ENCODE results near the gene DUSP23. TPM values are rescaled to one million over a fixed set of nuclear protein-coding genes. Genes with fewer than 3 reads are reported as not detected.

DUSP23 gene
- total RNA-seq, 1 donor from 2014 or later, result 33.0 TPM

DNA sequence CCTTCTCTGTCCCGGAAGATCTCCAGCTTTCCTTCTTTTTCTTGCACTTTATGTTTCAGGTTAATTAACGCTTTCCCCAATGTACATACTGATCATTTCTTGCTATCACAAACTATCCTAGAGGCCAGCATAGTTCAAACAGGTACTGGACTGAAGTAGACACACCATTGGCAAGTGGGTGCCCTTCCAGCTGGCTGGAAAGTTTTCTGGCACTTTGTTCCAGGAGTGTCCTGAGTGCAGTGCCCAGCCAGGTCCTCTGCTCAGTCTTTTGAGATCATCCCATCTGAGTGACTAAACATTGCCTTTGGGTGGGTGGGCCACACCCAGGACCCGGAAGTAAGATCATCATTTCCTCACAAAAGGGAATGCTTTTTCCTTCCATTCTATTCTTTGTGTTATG, 15.0 kb upstream of the DUSP23 start:
- intact Hi-C loops (cut with micrococcal nuclease), result no loop called here
- H3K36me3 Mint-ChIP-seq (ENCODE audit: low read depth), result no peaks in the 10 kb centered on the region

GRCh38 chr1:159771127-159771895, 9.5 kb upstream of the DUSP23 start:
- H3K27me3 Mint-ChIP-seq, result peaks cover 14% of the 10 kb centered on the region
- no peak overlapping the region for H3K27ac Mint-ChIP-seq
- no peak overlapping the region for H3K4me3 Mint-ChIP-seq
- no peaks in the 10 kb centered on the region for H3K9me3 Mint-ChIP-seq
- H3K4me1 Mint-ChIP-seq, result no peaks in the 10 kb centered on the region
- H3K36me3 Mint-ChIP-seq (ENCODE audit: low read depth), result no peaks in the 10 kb centered on the region
- DNase-seq, result no peak
- intact Hi-C loops (cut with micrococcal nuclease), result no loop called here

More for the DNA sequence above, 15.0 kb upstream of the DUSP23 start:
- H3K9me3 Mint-ChIP-seq, result no peaks in the 10 kb centered on the region
- DNase-seq, result no peak
- H3K4me1 Mint-ChIP-seq, result no peaks in the 10 kb centered on the region
- peaks cover 1% of the 10 kb centered on the region for H3K27me3 Mint-ChIP-seq
- no peak overlapping the region for H3K4me3 Mint-ChIP-seq
- H3K27ac Mint-ChIP-seq, result no peak overlapping the region

DNA sequence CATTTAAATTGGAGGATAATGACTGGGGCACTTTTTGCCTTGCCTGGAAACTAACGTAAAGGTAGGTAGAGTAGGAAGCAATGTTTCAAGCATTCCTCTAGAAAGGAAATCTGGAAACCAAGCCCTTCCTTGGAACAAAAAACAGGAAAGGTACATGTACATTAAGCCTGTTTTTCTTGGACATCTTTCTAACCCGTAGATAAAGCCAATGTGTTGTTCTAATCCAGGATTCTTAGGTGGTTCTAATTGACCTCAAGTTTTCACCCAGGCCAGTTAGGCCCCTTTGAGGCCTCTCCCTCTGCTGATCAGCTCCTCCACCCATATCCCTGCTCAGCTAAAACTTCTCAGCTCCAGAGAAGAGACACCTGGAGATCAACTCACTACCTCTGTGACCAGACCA, 6.3 kb upstream of the DUSP23 start:
- no peaks in the 10 kb centered on the region for H3K9me3 Mint-ChIP-seq
- intact Hi-C loops (cut with micrococcal nuclease), result no loop called here
- no peak overlapping the region for H3K27ac Mint-ChIP-seq

GRCh38 chr1:159775716-159776115, 5.0 kb upstream of the DUSP23 start:
- Mint-ChIP-seq H3K4me3 (no peak overlapping the region), H3K36me3 (ENCODE audit: low read depth) (no peaks in the 10 kb centered on the region), H3K9me3 (no peaks in the 10 kb centered on the region), H3K27ac (no peak overlapping the region), H3K4me1 (peaks cover 4% of the 10 kb centered on the region), H3K27me3 (peaks cover 33% of the 10 kb centered on the region)
- DNase-seq, result no peak
- intact Hi-C loops (cut with micrococcal nuclease), result no loop called here

More for the DNA sequence above, 6.3 kb upstream of the DUSP23 start:
- H3K4me3 Mint-ChIP-seq, result no peak overlapping the region
- H3K4me1 Mint-ChIP-seq, result peaks cover 2% of the 10 kb centered on the region
- peaks cover 32% of the 10 kb centered on the region for H3K27me3 Mint-ChIP-seq
- H3K36me3 Mint-ChIP-seq (ENCODE audit: low read depth), result no peaks in the 10 kb centered on the region
- DNase-seq, result no peak

- Mint-ChIP-seq H3K36me3 (ENCODE audit: low read depth) (no peaks in the 10 kb centered on the region), H3K27ac (no peak overlapping the region), H3K27me3 (peaks cover 24% of the 10 kb centered on the region), H3K4me1 (peaks cover 7% of the 10 kb centered on the region), H3K9me3 (no peaks in the 10 kb centered on the region), H3K4me3 (no peak overlapping the region)
- intact Hi-C loops (cut with micrococcal nuclease), result no loop called here
- DNase-seq, result no peak
These were observed 2.5 kb upstream of the DUSP23 start for GRCh38 chr1:159778266-159778665.

GRCh38 chr1:159779403-159779851, 1.3 kb upstream of the DUSP23 start:
- H3K27ac Mint-ChIP-seq, result peak overlapping the region; percentile 17
- DNase-seq, result no peak
- no peaks in the 10 kb centered on the region for H3K36me3 Mint-ChIP-seq (ENCODE audit: low read depth)
- peaks cover 24% of the 10 kb centered on the region for H3K27me3 Mint-ChIP-seq
- H3K9me3 Mint-ChIP-seq, result no peaks in the 10 kb centered on the region
- H3K4me1 Mint-ChIP-seq, result peaks cover 7% of the 10 kb centered on the region
- H3K4me3 Mint-ChIP-seq, result peak overlapping the region; percentile 39
- intact Hi-C loops (cut with micrococcal nuclease), result no loop called here

- peak overlapping the region; percentile 80 for H3K4me3 Mint-ChIP-seq
- DNase-seq, result no peak
- no peaks in the 10 kb centered on the region for H3K9me3 Mint-ChIP-seq
- peaks cover 7% of the 10 kb centered on the region for H3K4me1 Mint-ChIP-seq
- no peaks in the 10 kb centered on the region for H3K36me3 Mint-ChIP-seq (ENCODE audit: low read depth)
- intact Hi-C loops (cut with micrococcal nuclease), result loop anchor here (5.0 kb wide), 2 partner anchors 225 to 320 kb away; no protein-coding TSS in a partner anchor
- peaks cover 21% of the 10 kb centered on the region for H3K27me3 Mint-ChIP-seq
- H3K27ac Mint-ChIP-seq, result no peak overlapping the region
These were observed 1.2 kb downstream of the DUSP23 start for GRCh38 chr1:159781992-159782391.

- Mint-ChIP-seq H3K27me3 (peaks cover 12% of the 10 kb centered on the region), H3K4me3 (no peak overlapping the region), H3K27ac (no peak overlapping the region), H3K9me3 (no peaks in the 10 kb centered on the region), H3K4me1 (peaks cover 7% of the 10 kb centered on the region), H3K36me3 (ENCODE audit: low read depth) (no peaks in the 10 kb centered on the region)
- intact Hi-C loops (cut with micrococcal nuclease), result loop anchor here (5.0 kb wide), 2 partner anchors 224 to 319 kb away; no protein-coding TSS in a partner anchor
- no peak for DNase-seq
These were observed 3.0 kb downstream of the DUSP23 start for GRCh38 chr1:159783724-159784123.

- Mint-ChIP-seq H3K9me3 (no peaks in the 10 kb centered on the region), H3K4me1 (peaks cover under 1% of the 10 kb centered on the region), H3K27ac (no peak overlapping the region), H3K4me3 (no peak overlapping the region), H3K27me3 (peaks cover 12% of the 10 kb centered on the region), H3K36me3 (ENCODE audit: low read depth) (no peaks in the 10 kb centered on the region)
- intact Hi-C loops (cut with micrococcal nuclease), result no loop called here
- DNase-seq, result no peak
These were observed 5.7 kb downstream of the DUSP23 start for GRCh38 chr1:159786465-159786864.

DNA sequence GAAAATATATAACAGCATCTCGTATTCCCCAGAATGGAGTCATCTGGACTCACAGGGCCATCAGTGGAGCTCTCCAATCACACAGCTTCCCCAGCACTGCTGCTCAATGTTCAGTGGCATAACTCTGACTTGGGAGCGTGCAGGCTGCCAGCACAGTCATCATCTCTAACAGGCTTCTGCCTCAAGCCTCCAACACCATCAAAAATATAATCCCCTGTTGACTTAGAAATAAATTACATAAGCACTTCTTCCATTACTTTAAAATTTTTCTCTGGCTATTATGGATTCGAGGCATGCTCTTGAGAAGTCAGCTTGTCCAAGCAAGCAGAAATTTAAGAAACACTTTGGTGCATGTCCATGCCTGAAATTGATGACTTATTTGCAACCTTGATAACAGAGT, 6.2 kb downstream of the DUSP23 start:
- no peaks in the 10 kb centered on the region for H3K4me1 Mint-ChIP-seq

GRCh38 chr1:159790237-159790917, 9.6 kb downstream of the DUSP23 start:
- intact Hi-C loops (cut with micrococcal nuclease), result no loop called here
- no peaks in the 10 kb centered on the region for H3K4me1 Mint-ChIP-seq
- no peaks in the 10 kb centered on the region for H3K9me3 Mint-ChIP-seq
- peaks cover 18% of the 10 kb centered on the region for H3K27me3 Mint-ChIP-seq
- no peak overlapping the region for H3K4me3 Mint-ChIP-seq
- no peak overlapping the region for H3K27ac Mint-ChIP-seq
- no peak for DNase-seq
- no peaks in the 10 kb centered on the region for H3K36me3 Mint-ChIP-seq (ENCODE audit: low read depth)

More for the DNA sequence above, 6.2 kb downstream of the DUSP23 start:
- Mint-ChIP-seq H3K4me3 (no peak overlapping the region), H3K27me3 (peaks cover 12% of the 10 kb centered on the region), H3K9me3 (no peaks in the 10 kb centered on the region), H3K27ac (no peak overlapping the region), H3K36me3 (ENCODE audit: low read depth) (no peaks in the 10 kb centered on the region)
- no peak for DNase-seq
- intact Hi-C loops (cut with micrococcal nuclease), result no loop called here

GRCh38 chr1:159791031-159791430, 10.3 kb downstream of the DUSP23 start:
- no peak for DNase-seq
- Mint-ChIP-seq H3K27me3 (peaks cover 18% of the 10 kb centered on the region), H3K9me3 (no peaks in the 10 kb centered on the region), H3K27ac (no peak overlapping the region), H3K4me1 (no peaks in the 10 kb centered on the region), H3K36me3 (ENCODE audit: low read depth) (no peaks in the 10 kb centered on the region), H3K4me3 (no peak overlapping the region)
- intact Hi-C loops (cut with micrococcal nuclease), result no loop called here

GRCh38 chr1:159791461-159791860, 10.7 kb downstream of the DUSP23 start:
- intact Hi-C loops (cut with micrococcal nuclease), result no loop called here
- DNase-seq, result no peak
- no peaks in the 10 kb centered on the region for H3K36me3 Mint-ChIP-seq (ENCODE audit: low read depth)
- no peaks in the 10 kb centered on the region for H3K9me3 Mint-ChIP-seq
- H3K27me3 Mint-ChIP-seq, result peaks cover 21% of the 10 kb centered on the region
- no peaks in the 10 kb centered on the region for H3K4me1 Mint-ChIP-seq
- H3K4me3 Mint-ChIP-seq, result no peak overlapping the region
- H3K27ac Mint-ChIP-seq, result no peak overlapping the region

DNA sequence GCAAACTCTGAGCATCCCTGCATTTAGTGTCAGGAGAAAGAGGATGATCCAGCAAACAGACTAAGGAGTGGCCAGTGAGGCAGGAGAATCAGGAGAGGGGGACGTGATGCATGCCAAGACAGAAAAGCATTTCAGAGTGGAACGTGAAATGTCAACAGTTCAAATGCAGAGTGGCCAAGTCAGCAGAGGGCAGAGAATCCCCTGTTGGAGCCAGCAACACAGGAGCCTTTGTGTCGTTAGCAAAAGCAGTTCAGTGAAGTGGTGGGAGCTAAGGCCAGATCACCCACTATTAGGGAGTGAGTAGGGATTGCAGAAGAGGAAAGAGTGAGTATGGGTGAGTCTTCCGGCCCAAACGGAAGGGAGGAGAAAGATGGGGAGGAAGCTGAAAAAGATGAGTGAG, 14.8 kb downstream of the DUSP23 start:
- intact Hi-C loops (cut with micrococcal nuclease), result no loop called here
- Mint-ChIP-seq H3K4me1 (peaks cover 12% of the 10 kb centered on the region), H3K27me3 (peaks cover 37% of the 10 kb centered on the region), H3K9me3 (no peaks in the 10 kb centered on the region), H3K36me3 (ENCODE audit: low read depth) (no peaks in the 10 kb centered on the region), H3K27ac (no peak overlapping the region), H3K4me3 (no peak overlapping the region)
- DNase-seq, result no peak

All from activated CD4-positive, alpha-beta T cell treated with anti-CD3 and anti-CD28 coated beads, Interleukin-2, amount 10 ng/mL, durations not matched to agents 24 days and 14 days (primary cell).